ENCODE results near the gene CA7. TPM values are rescaled to one million over a fixed set of nuclear protein-coding genes. Genes with fewer than 3 reads are reported as not detected.

CA7 gene
- not detected in 2 replicates for polyA plus RNA-seq
- not detected in 2 replicates for polyA minus RNA-seq

DNA sequence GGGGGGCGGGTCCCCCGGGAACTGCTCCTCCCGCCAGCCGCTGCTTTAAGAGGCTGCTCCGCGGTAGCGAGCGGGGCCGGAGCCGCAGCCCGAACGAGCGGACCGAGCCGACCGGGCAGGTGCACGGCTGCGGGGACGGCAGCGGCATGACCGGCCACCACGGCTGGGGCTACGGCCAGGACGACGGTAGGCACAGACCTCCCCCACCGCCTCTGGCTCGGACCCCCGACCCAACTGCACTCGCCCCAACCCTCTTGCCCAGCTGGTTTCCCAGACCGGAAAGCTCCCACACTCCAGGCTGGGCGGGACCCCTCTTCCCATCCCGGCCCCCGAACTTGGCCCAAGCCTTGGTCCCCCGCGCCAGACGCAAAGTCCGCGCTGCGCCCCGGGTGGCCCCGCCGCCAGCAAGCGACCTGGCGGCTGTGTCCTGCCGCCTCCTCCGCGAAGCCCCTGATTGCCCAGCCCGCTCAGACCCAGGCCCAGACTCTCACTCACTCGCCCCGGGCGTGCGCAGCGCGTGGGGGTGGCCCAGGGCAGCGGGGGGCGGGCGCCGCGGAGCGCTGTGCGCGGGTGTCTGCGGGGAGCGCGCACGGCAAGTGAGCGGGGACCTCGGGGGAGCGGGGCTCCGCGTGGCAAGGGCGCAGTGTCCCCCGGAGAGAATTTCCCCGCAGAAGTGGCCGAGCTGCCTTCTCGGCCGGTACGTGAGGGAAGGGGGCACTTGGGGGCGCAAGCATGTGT lies at the start of gene CA7:
TSS of gene CA7 (plus strand) at position 73 of the 738 bp plus-strand sequence. CDS start at position 147, 74 bp downstream.
- Histone ChIP-seq H3K4me2 (ENCODE audit: low read length) (no peak within 1 kb of the TSS), H3K9me3 (ENCODE audit: low read length) (no peaks in the 10 kb centered on the region), H3K27ac (ENCODE audit: low read length) (no peak within 1 kb of the TSS), H3K79me2 (replicated peaks; ENCODE audit: insufficient read depth, low read length) (no peaks in the 10 kb centered on the region), H3K4me3 (ENCODE audit: low read length) (peak within 1 kb of the TSS; percentile 69), H3F3A (ENCODE audit: insufficient read depth, low read length, poor library complexity, severe bottlenecking) (no peaks in the 10 kb centered on the region), H3K36me3 (ENCODE audit: insufficient read depth, low read length) (no peaks in the 10 kb centered on the region), H2AFZ (ENCODE audit: low read depth, low read length) (no peak within 1 kb of the TSS), H4K20me1 (ENCODE audit: insufficient read depth) (no peaks in the 10 kb centered on the region), H3K9me2 (ENCODE audit: insufficient read depth, low read length) (no peaks in the 10 kb centered on the region), H3K27me3 (ENCODE audit: insufficient read depth, low read depth, low read length) (peaks cover 47% of the 10 kb centered on the region), H3K9ac (ENCODE audit: low read length) (peak within 1 kb of the TSS; percentile 38)
- TF ChIP-seq, protein P1, sequence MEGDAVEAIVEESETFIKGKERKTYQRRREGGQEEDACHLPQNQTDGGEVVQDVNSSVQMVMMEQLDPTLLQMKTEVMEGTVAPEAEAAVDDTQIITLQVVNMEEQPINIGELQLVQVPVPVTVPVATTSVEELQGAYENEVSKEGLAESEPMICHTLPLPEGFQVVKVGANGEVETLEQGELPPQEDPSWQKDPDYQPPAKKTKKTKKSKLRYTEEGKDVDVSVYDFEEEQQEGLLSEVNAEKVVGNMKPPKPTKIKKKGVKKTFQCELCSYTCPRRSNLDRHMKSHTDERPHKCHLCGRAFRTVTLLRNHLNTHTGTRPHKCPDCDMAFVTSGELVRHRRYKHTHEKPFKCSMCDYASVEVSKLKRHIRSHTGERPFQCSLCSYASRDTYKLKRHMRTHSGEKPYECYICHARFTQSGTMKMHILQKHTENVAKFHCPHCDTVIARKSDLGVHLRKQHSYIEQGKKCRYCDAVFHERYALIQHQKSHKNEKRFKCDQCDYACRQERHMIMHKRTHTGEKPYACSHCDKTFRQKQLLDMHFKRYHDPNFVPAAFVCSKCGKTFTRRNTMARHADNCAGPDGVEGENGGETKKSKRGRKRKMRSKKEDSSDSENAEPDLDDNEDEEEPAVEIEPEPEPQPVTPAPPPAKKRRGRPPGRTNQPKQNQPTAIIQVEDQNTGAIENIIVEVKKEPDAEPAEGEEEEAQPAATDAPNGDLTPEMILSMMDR (IDR thresholded peaks at IDR 0.05; ENCODE audit: poor library complexity, severe bottlenecking): no peak
- no peak for TF ChIP-seq RAD21 (conservative IDR thresholded peaks at IDR 0.05)
- no peak for TF ChIP-seq EP300 (conservative IDR thresholded peaks at IDR 0.05; ENCODE audit: poor library complexity, severe bottlenecking)
- TF ChIP-seq POLR2AphosphoS5 (IDR thresholded peaks at IDR 0.05): no peak
- TF ChIP-seq SMC3 (conservative IDR thresholded peaks at IDR 0.05; ENCODE audit: poor library complexity): no peak
- no peak for TF ChIP-seq MXI1 (conservative IDR thresholded peaks at IDR 0.05; ENCODE audit: poor library complexity, severe bottlenecking)
- TF ChIP-seq TAF1 (IDR thresholded peaks at IDR 0.05; ENCODE audit: low read depth): no peak
- TF ChIP-seq EZH2 (IDR thresholded peaks at IDR 0.05; ENCODE audit: borderline replicate concordance, insufficient read depth, low read length, poor library complexity, severe bottlenecking): no peak

DNA sequence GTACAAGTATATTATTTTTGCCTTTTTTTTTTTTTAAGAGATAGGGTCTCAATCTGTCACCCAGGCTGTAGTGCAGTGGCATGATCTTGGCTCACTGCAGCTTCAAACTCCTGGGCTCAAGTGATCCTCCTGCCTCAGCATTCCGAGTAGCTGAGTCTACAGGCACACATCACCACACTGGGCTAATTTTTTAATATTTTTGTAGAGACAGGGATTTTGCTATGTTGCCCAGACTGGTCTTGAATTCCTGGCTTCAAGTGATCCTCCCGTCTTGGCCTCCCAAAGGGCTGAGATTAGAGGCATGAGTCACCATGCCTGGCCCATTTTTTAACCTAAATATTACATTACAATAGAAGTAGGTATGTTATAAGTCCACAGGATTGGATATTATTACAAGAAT lies 46.1 kb upstream of the CA7 start:
- Histone ChIP-seq H3K36me3 (ENCODE audit: insufficient read depth, low read length) (peaks cover 4% of the 10 kb centered on the region), H4K20me1 (ENCODE audit: insufficient read depth) (no peaks in the 10 kb centered on the region), H2AFZ (ENCODE audit: low read depth, low read length) (no peak overlapping the region), H3K9me2 (ENCODE audit: insufficient read depth, low read length) (no peaks in the 10 kb centered on the region), H3K9ac (ENCODE audit: low read length) (no peak overlapping the region), H3K4me3 (ENCODE audit: low read length) (no peak overlapping the region), H3K27me3 (ENCODE audit: insufficient read depth, low read depth, low read length) (no peaks in the 10 kb centered on the region), H3F3A (ENCODE audit: insufficient read depth, low read length, poor library complexity, severe bottlenecking) (peaks cover 4% of the 10 kb centered on the region), H3K27ac (ENCODE audit: low read length) (no peak overlapping the region), H3K4me2 (ENCODE audit: low read length) (no peak overlapping the region), H3K9me3 (ENCODE audit: low read length) (no peaks in the 10 kb centered on the region), H3K79me2 (replicated peaks; ENCODE audit: insufficient read depth, low read length) (no peaks in the 10 kb centered on the region)
- TF ChIP-seq EP300 (conservative IDR thresholded peaks at IDR 0.05; ENCODE audit: poor library complexity, severe bottlenecking) (no peak), RAD21 (conservative IDR thresholded peaks at IDR 0.05) (no peak), MXI1 (conservative IDR thresholded peaks at IDR 0.05; ENCODE audit: poor library complexity, severe bottlenecking) (no peak), TAF1 (IDR thresholded peaks at IDR 0.05; ENCODE audit: low read depth) (no peak), SMC3 (conservative IDR thresholded peaks at IDR 0.05; ENCODE audit: poor library complexity) (no peak), POLR2AphosphoS5 (IDR thresholded peaks at IDR 0.05) (no peak), EZH2 (IDR thresholded peaks at IDR 0.05; ENCODE audit: borderline replicate concordance, insufficient read depth, low read length, poor library complexity, severe bottlenecking) (no peak)
- TF ChIP-seq, protein P2, sequence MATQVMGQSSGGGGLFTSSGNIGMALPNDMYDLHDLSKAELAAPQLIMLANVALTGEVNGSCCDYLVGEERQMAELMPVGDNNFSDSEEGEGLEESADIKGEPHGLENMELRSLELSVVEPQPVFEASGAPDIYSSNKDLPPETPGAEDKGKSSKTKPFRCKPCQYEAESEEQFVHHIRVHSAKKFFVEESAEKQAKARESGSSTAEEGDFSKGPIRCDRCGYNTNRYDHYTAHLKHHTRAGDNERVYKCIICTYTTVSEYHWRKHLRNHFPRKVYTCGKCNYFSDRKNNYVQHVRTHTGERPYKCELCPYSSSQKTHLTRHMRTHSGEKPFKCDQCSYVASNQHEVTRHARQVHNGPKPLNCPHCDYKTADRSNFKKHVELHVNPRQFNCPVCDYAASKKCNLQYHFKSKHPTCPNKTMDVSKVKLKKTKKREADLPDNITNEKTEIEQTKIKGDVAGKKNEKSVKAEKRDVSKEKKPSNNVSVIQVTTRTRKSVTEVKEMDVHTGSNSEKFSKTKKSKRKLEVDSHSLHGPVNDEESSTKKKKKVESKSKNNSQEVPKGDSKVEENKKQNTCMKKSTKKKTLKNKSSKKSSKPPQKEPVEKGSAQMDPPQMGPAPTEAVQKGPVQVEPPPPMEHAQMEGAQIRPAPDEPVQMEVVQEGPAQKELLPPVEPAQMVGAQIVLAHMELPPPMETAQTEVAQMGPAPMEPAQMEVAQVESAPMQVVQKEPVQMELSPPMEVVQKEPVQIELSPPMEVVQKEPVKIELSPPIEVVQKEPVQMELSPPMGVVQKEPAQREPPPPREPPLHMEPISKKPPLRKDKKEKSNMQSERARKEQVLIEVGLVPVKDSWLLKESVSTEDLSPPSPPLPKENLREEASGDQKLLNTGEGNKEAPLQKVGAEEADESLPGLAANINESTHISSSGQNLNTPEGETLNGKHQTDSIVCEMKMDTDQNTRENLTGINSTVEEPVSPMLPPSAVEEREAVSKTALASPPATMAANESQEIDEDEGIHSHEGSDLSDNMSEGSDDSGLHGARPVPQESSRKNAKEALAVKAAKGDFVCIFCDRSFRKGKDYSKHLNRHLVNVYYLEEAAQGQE (IDR thresholded peaks at IDR 0.05; ENCODE audit: borderline replicate concordance): no peak
